Urinary bladder (tissue), 4 donors: ENCODE data around the gene SYK. TPM values are rescaled to one million over a fixed set of nuclear protein-coding genes. Genes with fewer than 3 reads are reported as not detected.

Experiments
- DNase-seq: peaks from one replicate; pipeline ENCODE4 v3.0.0-alpha.2; 2015; ENCODE audit errors: extremely low spot score
- H3K27ac ChIP-seq: one replicate; pipeline ENCODE4 v1.5.1; 2013; ENCODE audit warnings: low read depth, mild to moderate bottlenecking, moderate library complexity
- H3K36me3 ChIP-seq: one replicate; pipeline ENCODE4 v1.6.1; 2013; ENCODE audit warnings: mild to moderate bottlenecking, moderate library complexity; ENCODE audit not compliant: insufficient read depth
- H3K4me1 ChIP-seq: one replicate; pipeline ENCODE4 v1.6.1; 2013; ENCODE audit warnings: mild to moderate bottlenecking, moderate library complexity; ENCODE audit not compliant: insufficient read depth
- H3K4me3 ChIP-seq: one replicate; pipeline ENCODE4 v1.5.1; 2013; ENCODE audit warnings: low read depth, low read length
- WGBS: extraction: QIAGEN DNeasy Blood & Tissue Kit; methylation state at CpG from one replicate; pipeline ENCODE4 v1.1.7; 2013; 5-methylcytosine and 5-hydroxymethylcytosine counted together
- polyA plus RNA-seq: library from polyadenylated mRNA; stranded (reverse); fragments of 200-250 nt; gene quantifications from one replicate; pipeline ENCODE4 v1.2.3, GENCODE V29; 2013
- total RNA-seq: library from RNA; depleted of rRNA; stranded (reverse); fragments of >200 nt; gene quantifications from one replicate; pipeline ENCODE4 v1.2.3, GENCODE V29; 2014
- donor health status: healthy with polysubstance abuse.
- donor health status: healthy.

The SYK gene
- total and polyA plus RNA-seq, 2 donors, result 5.7 to 12.1 TPM

DNA sequence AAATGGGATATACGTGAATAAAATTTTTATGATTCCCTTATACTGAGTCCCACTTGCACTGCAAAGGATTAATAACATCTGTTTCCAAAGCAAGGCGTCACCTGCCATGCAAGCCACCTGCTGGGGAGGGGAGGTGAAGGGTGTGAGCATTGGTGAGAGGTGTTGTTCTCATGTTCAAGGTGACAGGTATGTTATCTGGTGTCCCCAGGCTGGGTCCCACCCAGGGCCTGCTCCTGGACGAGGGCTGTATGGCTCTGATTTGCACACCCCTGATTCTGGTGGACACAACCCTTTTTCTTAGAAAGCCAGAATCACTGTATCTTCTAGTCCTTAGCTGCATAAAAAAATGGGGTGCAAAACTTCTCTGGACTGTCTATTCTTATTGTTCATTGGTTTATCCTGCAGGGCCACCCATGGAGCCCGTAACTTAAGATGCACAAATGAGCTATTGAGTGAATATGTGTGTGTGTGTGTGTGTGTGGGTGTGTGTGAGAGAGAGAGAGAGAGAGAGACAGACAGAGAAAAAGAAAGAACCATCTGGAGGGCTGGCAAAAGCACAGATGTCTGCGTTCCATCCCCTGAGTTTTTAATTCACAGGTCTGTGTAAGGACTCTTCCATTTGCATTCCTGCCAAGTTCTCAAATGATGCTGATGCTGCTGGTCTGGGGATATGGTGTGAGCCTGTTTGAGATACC lies 53.7 kb downstream of the SYK start:
- H3K36me3 ChIP-seq, result no peaks in the 10 kb centered on the region
- H3K4me3 ChIP-seq, result no peak overlapping the region
- no peak overlapping the region for H3K27ac ChIP-seq
- no peaks in the 10 kb centered on the region for H3K4me1 ChIP-seq
- DNase-seq, result peak; percentile 11
- WGBS, result 63% methylated on average over 5 of the region's 5 CpGs

DNA sequence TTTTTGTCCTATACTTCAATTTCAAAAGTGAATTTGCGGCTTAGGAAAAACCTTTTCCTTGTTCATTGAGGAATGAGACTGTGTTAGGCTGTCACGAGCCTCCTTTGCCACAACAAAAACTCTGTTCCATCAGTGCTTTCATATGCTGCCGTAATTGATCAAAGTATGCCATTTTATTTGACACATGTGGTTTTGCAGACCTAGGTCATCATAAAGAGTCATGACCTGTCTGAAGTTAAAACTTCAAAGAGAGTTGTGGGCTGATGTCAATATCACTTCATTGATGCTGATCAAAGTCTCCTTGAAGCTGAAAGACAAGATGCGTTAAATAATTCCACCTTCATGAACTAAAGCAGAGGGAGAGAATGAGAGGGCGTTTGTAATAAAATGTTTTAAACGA lies 55.5 kb downstream of the SYK start:
- Histone ChIP-seq H3K4me1 (no peaks in the 10 kb centered on the region), H3K4me3 (no peak overlapping the region), H3K36me3 (no peaks in the 10 kb centered on the region), H3K27ac (no peak overlapping the region)
- 70% methylated on average over 6 of the region's 6 CpGs for WGBS
- no peak for DNase-seq

DNA sequence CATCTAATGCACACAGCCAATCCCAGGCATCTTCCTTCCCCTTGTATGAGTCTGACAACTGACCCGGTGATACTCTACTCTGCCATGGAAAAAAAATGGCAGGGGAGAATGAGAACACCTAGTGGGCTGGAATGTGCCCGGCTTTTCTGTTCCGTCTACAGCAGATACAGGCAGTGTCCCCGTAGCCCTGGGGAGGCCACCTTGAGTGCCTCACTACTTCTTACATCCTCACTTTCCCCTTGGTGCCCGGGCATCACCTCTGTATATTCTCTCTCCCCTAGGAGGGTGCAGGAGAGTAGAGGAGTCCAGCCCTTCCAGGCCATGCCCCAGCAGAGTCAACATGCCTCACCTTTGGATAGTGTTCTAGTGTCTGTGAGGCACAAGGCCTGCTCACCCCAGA lies 56.2 kb downstream of the SYK start:
- no peak for DNase-seq
- Histone ChIP-seq H3K36me3 (no peaks in the 10 kb centered on the region), H3K4me3 (no peak overlapping the region), H3K27ac (no peak overlapping the region), H3K4me1 (no peaks in the 10 kb centered on the region)
- WGBS, result 87% methylated on average over 5 of the region's 5 CpGs

DNA sequence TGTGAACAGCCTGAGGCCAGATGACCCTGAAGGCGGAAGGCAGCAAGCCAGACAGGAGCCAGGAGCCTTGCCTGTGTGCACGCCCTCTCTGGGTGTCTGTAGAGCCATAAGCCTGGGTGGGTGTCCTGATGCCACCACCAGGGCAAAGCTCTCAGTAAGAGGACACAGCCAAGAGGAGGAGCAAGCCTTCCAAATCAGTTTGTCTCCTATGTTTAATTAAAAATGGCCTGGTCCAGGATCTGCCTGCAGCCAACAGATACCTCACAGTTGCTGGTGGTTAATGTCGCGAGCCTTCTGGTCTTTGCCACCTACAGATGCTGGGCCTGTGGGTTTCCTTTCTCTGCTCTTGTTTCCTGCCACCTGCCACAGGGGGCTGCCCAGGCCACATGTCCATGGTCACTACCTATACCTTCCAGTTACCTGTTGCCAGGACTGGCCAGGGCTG lies 56.9 kb downstream of the SYK start:
- Histone ChIP-seq H3K4me1 (no peaks in the 10 kb centered on the region), H3K27ac (no peak overlapping the region), H3K36me3 (no peaks in the 10 kb centered on the region), H3K4me3 (no peak overlapping the region)
- no peak for DNase-seq
- WGBS, result 88% methylated on average over 4 of the region's 4 CpGs

DNA sequence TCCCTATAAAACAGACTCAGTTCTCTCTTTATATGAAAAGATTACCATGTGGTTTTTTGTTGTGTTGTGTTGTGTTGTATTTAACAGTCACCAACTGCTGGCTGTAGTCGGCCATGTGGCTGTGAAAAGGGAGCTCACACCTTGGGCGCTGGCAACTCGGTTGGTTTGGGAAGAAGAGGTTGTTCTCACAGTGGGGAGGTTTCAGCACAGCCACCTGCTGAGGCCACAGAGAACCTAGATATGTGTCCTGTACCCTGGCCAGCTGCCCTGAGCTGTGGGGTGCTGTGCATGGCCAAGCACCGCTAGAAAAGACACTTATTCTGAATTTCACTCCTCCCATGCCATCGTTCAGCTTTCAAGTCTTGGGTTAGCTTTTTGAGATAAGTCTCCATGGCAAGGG lies 58.8 kb downstream of the SYK start:
- WGBS, result 83% methylated on average over 5 of the region's 5 CpGs
- H3K4me1 ChIP-seq, result peaks cover 1% of the 10 kb centered on the region
- H3K36me3 ChIP-seq, result no peaks in the 10 kb centered on the region
- H3K27ac ChIP-seq, result no peak overlapping the region
- no peak overlapping the region for H3K4me3 ChIP-seq
- no peak for DNase-seq

DNA sequence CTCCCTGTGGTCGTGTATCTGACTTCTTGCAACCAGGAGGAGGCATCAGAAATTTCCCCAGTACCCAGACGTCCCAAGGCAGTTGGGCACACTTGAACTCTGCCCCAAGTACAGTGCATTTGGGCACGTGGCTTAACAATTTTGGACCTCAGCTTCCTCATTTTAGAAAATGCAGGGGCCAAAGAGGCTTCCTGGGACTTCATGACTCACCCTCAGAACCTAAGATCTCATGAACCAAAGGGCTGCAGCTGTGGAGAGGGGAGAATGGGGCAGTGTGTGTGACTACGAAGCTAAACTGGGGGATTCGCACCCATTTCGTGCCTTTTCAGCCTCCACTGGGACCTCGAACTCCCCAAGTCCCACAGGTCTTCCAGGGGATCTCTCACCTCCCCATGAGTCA lies 59.2 kb downstream of the SYK start:
- 92% methylated on average over 7 of the region's 7 CpGs for WGBS
- no peak for DNase-seq
- no peak overlapping the region for H3K4me3 ChIP-seq
- no peak overlapping the region for H3K27ac ChIP-seq
- peaks cover 1% of the 10 kb centered on the region for H3K4me1 ChIP-seq
- no peaks in the 10 kb centered on the region for H3K36me3 ChIP-seq

DNA sequence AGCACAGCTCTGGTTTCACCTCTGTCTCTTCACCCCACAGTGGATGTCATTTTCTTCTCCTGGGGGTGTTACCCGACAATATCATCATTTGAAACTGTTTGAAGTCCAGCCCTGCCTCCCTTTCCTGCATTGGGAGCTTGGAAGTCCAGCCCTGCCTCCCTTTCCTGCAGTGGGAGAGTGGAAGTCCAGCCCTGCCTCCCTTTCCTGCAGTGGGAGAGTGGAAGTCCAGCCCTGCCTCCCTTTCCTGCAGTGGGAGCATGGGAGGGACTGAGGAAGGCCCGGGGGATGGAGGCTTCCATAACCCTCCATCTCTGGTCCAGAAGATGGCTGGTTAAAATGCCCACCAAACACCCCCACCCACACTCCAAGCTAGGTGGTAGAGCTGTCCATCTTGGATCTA lies 59.8 kb downstream of the SYK start:
- Histone ChIP-seq H3K4me1 (peaks cover 1% of the 10 kb centered on the region), H3K27ac (no peak overlapping the region), H3K4me3 (no peak overlapping the region), H3K36me3 (no peaks in the 10 kb centered on the region)
- no peak for DNase-seq
- WGBS, result 95% methylated on average over 2 of the region's 2 CpGs

DNA sequence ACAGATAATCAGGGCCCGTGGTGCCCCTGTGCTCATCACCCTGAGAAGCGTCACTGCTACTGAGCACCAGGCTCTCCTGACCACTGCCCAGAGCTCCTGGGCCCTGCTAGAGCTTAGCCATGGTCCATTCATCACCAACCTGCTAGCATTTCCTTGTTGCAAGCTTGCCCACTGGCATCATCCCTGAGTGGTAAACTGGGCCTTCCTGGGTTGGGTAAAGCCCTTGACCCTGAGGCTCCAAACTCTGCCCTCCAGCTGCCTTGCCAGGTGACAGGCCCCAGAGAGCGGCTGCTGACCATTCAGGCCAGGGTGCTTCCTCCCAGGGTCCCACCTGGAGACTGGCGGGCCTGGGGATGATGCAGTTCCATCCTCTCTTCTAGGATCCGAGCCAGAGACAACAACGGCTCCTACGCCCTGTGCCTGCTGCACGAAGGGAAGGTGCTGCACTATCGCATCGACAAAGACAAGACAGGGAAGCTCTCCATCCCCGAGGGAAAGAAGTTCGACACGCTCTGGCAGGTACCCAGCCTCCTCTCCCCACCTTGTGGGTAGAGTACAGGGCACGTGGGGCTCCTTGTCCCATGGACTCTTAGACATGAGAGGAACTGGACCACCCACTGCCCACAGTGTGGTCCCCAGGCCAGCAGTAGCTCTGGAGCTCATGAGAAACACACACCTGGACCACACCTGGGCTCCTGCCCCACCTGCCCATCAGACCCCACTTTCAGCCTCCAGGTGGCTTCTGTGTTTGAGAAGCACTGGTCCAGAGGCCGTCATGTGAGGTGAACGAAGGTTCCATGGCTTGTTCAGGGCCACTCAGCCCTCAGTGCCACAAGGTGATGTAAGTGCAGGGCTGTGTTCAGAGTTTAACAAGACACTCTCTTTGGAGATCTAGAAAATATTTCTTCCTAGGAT lies 60.5 kb downstream of the SYK start:
- no peak overlapping the region for H3K4me3 ChIP-seq
- H3K27ac ChIP-seq, result no peak overlapping the region
- H3K36me3 ChIP-seq, result no peaks in the 10 kb centered on the region
- WGBS, result 91% methylated on average over 16 of the region's 16 CpGs
- no peak for DNase-seq
- H3K4me1 ChIP-seq, result peaks cover 1% of the 10 kb centered on the region

DNA sequence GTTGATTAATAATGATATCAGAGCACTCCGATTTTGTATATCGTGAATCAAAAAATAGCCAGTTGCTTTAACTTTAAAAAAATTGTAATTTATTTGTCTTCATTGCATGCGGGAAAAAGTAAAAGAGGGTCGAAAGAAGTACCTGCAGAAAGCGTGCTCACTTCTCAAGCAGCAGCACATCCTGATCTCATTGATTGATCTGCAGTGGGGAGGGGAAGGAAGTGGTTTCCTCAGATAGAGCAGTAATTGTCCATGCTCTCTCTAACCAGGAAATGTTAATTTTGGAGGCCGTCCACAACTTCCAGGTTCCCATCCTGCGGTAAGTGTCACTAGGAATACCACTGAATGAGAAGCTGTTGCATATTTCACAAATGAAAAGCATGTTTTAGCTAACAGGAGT lies 63.2 kb downstream of the SYK start:
- Histone ChIP-seq H3K4me1 (peaks cover 1% of the 10 kb centered on the region), H3K4me3 (no peak overlapping the region), H3K27ac (no peak overlapping the region), H3K36me3 (no peaks in the 10 kb centered on the region)
- DNase-seq, result no peak
- 83% methylated on average over 7 of the region's 7 CpGs for WGBS

DNA sequence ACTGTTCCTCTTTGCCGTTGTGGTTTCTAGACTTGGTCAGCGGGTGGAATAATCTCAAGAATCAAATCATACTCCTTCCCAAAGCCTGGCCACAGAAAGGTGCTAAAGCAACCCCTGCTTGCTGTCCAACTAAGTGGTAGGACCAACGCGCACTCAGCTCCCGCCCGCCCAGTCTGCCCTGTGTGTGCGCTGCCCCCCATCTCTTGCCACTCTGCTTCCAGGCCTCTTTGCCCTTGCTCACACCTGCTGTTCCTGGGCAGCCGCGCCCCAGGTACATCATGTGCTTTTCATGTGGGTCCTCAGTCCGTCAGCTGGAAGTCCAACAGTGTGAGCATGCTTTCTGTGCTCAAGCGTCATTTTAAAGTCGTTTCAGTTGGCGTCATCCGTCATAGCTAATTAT lies 65.5 kb downstream of the SYK start:
- Histone ChIP-seq H3K36me3 (no peaks in the 10 kb centered on the region), H3K4me3 (no peak overlapping the region), H3K27ac (no peak overlapping the region), H3K4me1 (peaks cover 1% of the 10 kb centered on the region)
- no peak for DNase-seq
- 94% methylated on average over 14 of the region's 14 CpGs for WGBS

DNA sequence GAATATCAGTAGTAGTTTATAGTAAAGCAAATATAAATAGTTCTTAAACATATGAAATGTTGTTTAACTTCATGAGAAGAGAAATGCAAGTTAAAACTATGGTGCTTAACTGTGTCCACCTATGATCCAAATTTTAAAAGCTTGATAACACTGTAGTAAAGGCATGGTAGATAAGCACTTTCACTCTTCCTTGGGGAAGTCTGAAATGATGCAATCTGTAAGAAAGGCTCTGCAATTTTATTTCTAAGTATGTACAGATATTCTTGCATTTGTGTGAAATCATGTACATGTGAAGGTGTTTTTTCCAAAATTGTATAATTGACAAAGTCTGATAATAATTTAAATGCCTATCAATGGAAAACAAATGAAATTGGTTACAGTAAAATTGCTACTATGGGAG lies 66.9 kb downstream of the SYK start:
- Histone ChIP-seq H3K4me1 (peaks cover 1% of the 10 kb centered on the region), H3K4me3 (no peak overlapping the region), H3K27ac (no peak overlapping the region), H3K36me3 (no peaks in the 10 kb centered on the region)
- no peak for DNase-seq

DNA sequence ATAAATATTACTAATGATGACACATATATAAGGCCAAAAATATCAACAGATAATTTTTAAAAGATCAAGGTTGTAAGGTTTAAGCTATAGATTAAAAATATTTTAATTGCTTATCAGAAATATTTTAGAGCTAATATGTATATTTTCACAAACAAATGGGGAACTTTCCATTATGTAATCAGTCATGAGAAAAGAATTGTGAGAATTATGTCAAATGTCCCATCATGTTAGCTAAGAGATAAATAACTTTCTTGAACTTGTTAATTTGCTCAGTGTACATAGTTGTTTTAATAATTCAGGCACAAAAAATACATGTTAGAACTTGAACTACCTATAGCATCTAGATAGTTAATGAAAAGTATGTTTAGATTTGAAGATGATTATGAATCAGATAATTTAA lies 67.7 kb downstream of the SYK start:
- no peak for DNase-seq
- Histone ChIP-seq H3K4me1 (peaks cover 1% of the 10 kb centered on the region), H3K36me3 (no peaks in the 10 kb centered on the region), H3K4me3 (no peak overlapping the region), H3K27ac (no peak overlapping the region)

DNA sequence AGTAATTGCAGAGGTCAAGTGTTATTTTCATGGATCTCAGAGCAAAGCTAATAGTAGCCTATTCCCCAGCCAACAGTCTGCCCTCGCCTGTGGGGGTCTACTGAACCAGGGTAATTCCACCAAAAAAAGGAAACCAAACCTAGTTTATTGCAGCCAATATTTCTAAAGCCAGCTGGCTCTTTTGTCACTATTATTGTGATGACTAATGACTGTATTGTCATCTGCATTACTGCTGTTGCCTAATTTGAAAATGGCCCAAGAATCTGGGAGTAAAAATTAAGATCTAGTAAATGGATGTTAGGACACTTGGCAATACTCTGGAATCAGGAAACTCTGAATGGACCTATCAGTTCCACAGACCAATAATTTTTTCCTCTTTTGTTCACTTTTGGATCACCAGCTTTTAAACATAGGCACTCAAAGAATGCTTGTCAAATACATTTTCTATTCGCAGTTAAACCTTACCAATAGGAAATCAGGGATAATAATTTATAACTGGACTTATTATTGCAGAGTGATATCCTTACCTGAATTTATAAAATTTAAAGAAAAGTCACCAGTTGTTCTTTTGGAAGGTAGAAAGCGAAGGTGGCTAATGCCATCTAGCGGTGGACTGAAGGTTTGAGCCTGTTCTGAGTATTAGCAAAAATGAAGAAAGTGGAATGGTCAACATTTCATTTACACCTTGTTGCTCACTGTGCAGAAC lies 69.2 kb downstream of the SYK start:
- Histone ChIP-seq H3K36me3 (no peaks in the 10 kb centered on the region), H3K4me1 (no peaks in the 10 kb centered on the region), H3K4me3 (no peak overlapping the region), H3K27ac (no peak overlapping the region)
- DNase-seq, result no peak
- WGBS, result 14% methylated on average over 4 of the region's 4 CpGs
